Colon (tissue), 2 donors: ENCODE measurements around the gene DNAH1.

Experiments
- FAIRE-seq: peaks from 2 replicates; lab custom pipeline; 2012; peaks lifted over from hg19 to GRCh38; lab: Jason Lieb, UNC
- donor health status: control.
- donor health status: control.

The DNAH1 gene

GRCh38 chr3:52435246-52436101 lies 119.4 kb downstream of the DNAH1 start:
- FAIRE-seq = no peak

- FAIRE-seq = no peak
Measured at GRCh38 chr3:52436500-52437149, 120.5 kb downstream of the DNAH1 start.

GRCh38 chr3:52437326-52438103 lies 121.4 kb downstream of the DNAH1 start:
- FAIRE-seq = no peak

- no peak for FAIRE-seq
Measured at GRCh38 chr3:52438104-52438376, 121.9 kb downstream of the DNAH1 start.

- FAIRE-seq = no peak
Measured at GRCh38 chr3:52438579-52439425, 122.7 kb downstream of the DNAH1 start.

GRCh38 chr3:52439426-52440248 lies 123.5 kb downstream of the DNAH1 start:
- FAIRE-seq = no peak

- FAIRE-seq = no peak
Measured at GRCh38 chr3:52440249-52440551, 124.1 kb downstream of the DNAH1 start.

- FAIRE-seq = no peak
Measured at GRCh38 chr3:52440671-52441070, 124.6 kb downstream of the DNAH1 start.

GRCh38 chr3:52441091-52441771 lies 125.1 kb downstream of the DNAH1 start:
- FAIRE-seq = no peak

GRCh38 chr3:52441772-52442332 lies 125.7 kb downstream of the DNAH1 start:
- no peak for FAIRE-seq

- no peak for FAIRE-seq
Measured at GRCh38 chr3:52442409-52443267, 126.5 kb downstream of the DNAH1 start.

- no peak for FAIRE-seq
Measured at GRCh38 chr3:52443268-52443610, 127.1 kb downstream of the DNAH1 start.

GRCh38 chr3:52443791-52444687 lies 127.9 kb downstream of the DNAH1 start:
- no peak for FAIRE-seq

- FAIRE-seq = no peak
Measured at GRCh38 chr3:52444860-52445793, 129.0 kb downstream of the DNAH1 start, which contains the start of gene SEMA3G. Gene SEMA3G, minus strand, starts transcription at chr3:52445103. Its CDS starts 76 bp downstream, at chr3:52445027.

- FAIRE-seq = no peak
Measured at GRCh38 chr3:52446042-52446441, 129.9 kb downstream of the DNAH1 start.

- no peak for FAIRE-seq
Measured at GRCh38 chr3:52446631-52447511, 130.8 kb downstream of the DNAH1 start.
